Right lobe of liver (tissue), 4 donors: ENCODE measurements around the gene PHC3.

Source experiments
- CTCF ChIP-seq, 4 donors: fragments of 200-600 bp in 3 of 4; fragments of 450-650 bp in 1 of 4; IDR thresholded peaks; one replicate each; pipeline versions ENCODE4 v1.5.1 to v1.8.0; 2016 to 2022; ENCODE audit warnings: antibody characterized with exemption in 4 of 4, mild to moderate bottlenecking in 2 of 4
- POLR2A ChIP-seq: fragments of 450-650 bp; IDR thresholded peaks from one replicate; pipeline ENCODE4 v1.6.1; 2017; ENCODE audit warnings: antibody characterized with exemption, mild to moderate bottlenecking
- donor health status: DM: no; HTN: no; CAD: no.
- donor health status: DM: no; HTN: no; CAD: no.
- donor health status: DM: no; HTN: yes; CAD: no.

- no peak for TF ChIP-seq CTCF (IDR thresholded peaks at IDR 0.05)
- no peak for TF ChIP-seq POLR2A
Observed at GRCh38 chr3:170205302-170205701, 23.8 kb upstream of the PHC3 start.
